ENCODE data around the gene DNAJC17. TPM values are rescaled to one million over a fixed set of nuclear protein-coding genes. Genes with fewer than 3 reads are reported as not detected.
A peak's percentile ranks its signal among the peaks of the same experiment; 100 is the strongest.

DNAJC17 gene
- total and polyA plus RNA-seq, 2 donors from 2014 or later = 41.6 to 56.7 TPM

- no peak overlapping the region for H3K27ac ChIP-seq (ENCODE audit: low read depth in 2 of 2, low read length in 2 of 2)
- H3K36me3 ChIP-seq (ENCODE audit: control insufficient read depth in 2 of 3, insufficient read depth in 3 of 3, low read length in 3 of 3) = no peaks in the 10 kb centered on the region
- DNase-seq (no peak), FAIRE-seq (no peak)
- no peaks in the 10 kb centered on the region for H3K27me3 ChIP-seq (ENCODE audit: control insufficient read depth, insufficient read depth, low read length)
- intact Hi-C loops (cut with DNase I) = no loop called here
- H3K4me1 ChIP-seq (ENCODE audit: control insufficient read depth in 2 of 3, insufficient read depth in 2 of 3, low read depth in 1 of 3, low read length in 3 of 3) = peaks cover 0 to 4% (median 0%) of the 10 kb centered on the region in 3 donors
- no peak overlapping the region for H3K9ac ChIP-seq (ENCODE audit: low read length in 3 of 3)
- no peak overlapping the region for H3K4me3 ChIP-seq (ENCODE audit: low read length in 3 of 3)
- no peaks in the 10 kb centered on the region for H3K9me3 ChIP-seq (ENCODE audit: control insufficient read depth in 2 of 3, insufficient read depth in 1 of 3, low read length in 3 of 3)
- no peak for TF ChIP-seq CTCF (IDR thresholded peaks at IDR 0.05; ENCODE audit: borderline replicate concordance, extremely low read depth, insufficient read depth)
These were observed 19.3 kb upstream of the DNAJC17 start for GRCh38 chr15:40826423-40827075.

- H3K4me1 ChIP-seq (ENCODE audit: control insufficient read depth in 2 of 3, insufficient read depth in 2 of 3, low read depth in 1 of 3, low read length in 3 of 3) = peaks cover 0 to 4% (median 0%) of the 10 kb centered on the region in 3 donors
- no peak for FAIRE-seq
- TF ChIP-seq CTCF (IDR thresholded peaks at IDR 0.05; ENCODE audit: borderline replicate concordance, extremely low read depth, insufficient read depth) = no peak
- no peak overlapping the region for H3K9ac ChIP-seq (ENCODE audit: low read length in 3 of 3)
- no peaks in the 10 kb centered on the region for H3K9me3 ChIP-seq (ENCODE audit: control insufficient read depth in 2 of 3, insufficient read depth in 1 of 3, low read length in 3 of 3)
- H3K36me3 ChIP-seq (ENCODE audit: control insufficient read depth in 2 of 3, insufficient read depth in 3 of 3, low read length in 3 of 3) = no peaks in the 10 kb centered on the region
- DNase-seq = peak in 2 of 5 donors; percentile 41 to 42
- intact Hi-C loops (cut with DNase I) = no loop called here
- no peak overlapping the region for H3K4me3 ChIP-seq (ENCODE audit: low read length in 3 of 3)
- no peak overlapping the region for H3K27ac ChIP-seq (ENCODE audit: low read depth in 2 of 2, low read length in 2 of 2)
- no peaks in the 10 kb centered on the region for H3K27me3 ChIP-seq (ENCODE audit: control insufficient read depth, insufficient read depth, low read length)
These were observed 18.6 kb upstream of the DNAJC17 start for GRCh38 chr15:40825661-40826422.

GRCh38 chr15:40823572-40824343, 16.5 kb upstream of the DNAJC17 start:
- Histone ChIP-seq H3K36me3 (ENCODE audit: control insufficient read depth in 2 of 3, insufficient read depth in 3 of 3, low read length in 3 of 3) (no peaks in the 10 kb centered on the region), H3K9ac (ENCODE audit: low read length in 3 of 3) (no peak overlapping the region), H3K4me3 (ENCODE audit: low read length in 3 of 3) (no peak overlapping the region), H3K27me3 (ENCODE audit: control insufficient read depth, insufficient read depth, low read length) (no peaks in the 10 kb centered on the region), H3K27ac (ENCODE audit: low read depth in 2 of 2, low read length in 2 of 2) (no peak overlapping the region), H3K9me3 (ENCODE audit: control insufficient read depth in 2 of 3, insufficient read depth in 1 of 3, low read length in 3 of 3) (no peaks in the 10 kb centered on the region), H3K4me1 (ENCODE audit: control insufficient read depth in 2 of 3, insufficient read depth in 2 of 3, low read depth in 1 of 3, low read length in 3 of 3) (peaks cover 0 to 4% (median 0%) of the 10 kb centered on the region in 3 donors)
- DNase-seq (no peak), FAIRE-seq (no peak)
- TF ChIP-seq CTCF (IDR thresholded peaks at IDR 0.05; ENCODE audit: borderline replicate concordance, extremely low read depth, insufficient read depth) = no peak
- intact Hi-C loops (cut with DNase I) = no loop called here
